SK-N-SH (cell line): ENCODE data around the gene LYPD5.

ENCODE experiments used
- POLR2AphosphoS5 ChIP-seq: IDR thresholded peaks from 2 replicates; pipeline ENCODE4 v1.6.1; 2012; ENCODE audit warnings: low read depth, low read length
- SIN3A ChIP-seq: IDR thresholded peaks from 2 replicates; pipeline ENCODE4 v1.6.1; 2012; ENCODE audit warnings: low read depth, mild to moderate bottlenecking, low read length, moderate library complexity, borderline replicate concordance
- TF ChIP-seq, protein P1 (sequence below): IDR thresholded peaks from 2 replicates; pipeline ENCODE4 v1.4.0; 2012; ENCODE audit warnings: low read depth

DNA sequence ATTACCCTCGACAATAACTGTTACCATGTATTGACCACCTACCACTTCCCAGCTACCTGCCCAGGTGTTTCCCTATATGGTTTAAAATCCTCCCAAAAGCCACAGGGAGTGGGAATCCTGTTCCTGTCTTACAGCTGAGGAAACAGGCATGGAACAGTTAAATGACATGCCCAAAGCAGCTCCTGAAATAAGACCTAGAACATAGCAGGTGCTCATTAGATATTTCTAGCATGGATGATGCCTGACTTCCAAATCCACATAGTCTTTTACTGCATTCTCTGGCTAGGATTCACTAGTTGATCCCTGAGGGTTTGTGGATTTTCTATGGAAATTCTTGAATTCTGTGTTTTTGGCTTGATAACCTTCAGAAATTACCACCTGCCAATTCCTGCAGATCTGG, 34.4 kb downstream of the LYPD5 start:
- TF ChIP-seq POLR2AphosphoS5, result no peak
- TF ChIP-seq SIN3A, result no peak
- TF ChIP-seq, protein P1, sequence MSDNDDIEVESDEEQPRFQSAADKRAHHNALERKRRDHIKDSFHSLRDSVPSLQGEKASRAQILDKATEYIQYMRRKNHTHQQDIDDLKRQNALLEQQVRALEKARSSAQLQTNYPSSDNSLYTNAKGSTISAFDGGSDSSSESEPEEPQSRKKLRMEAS, result no peak
